Subcutaneous abdominal adipose tissue (tissue), 5 donors: Measurements from ENCODE around the gene HSDL1.

Experiments
- H3K27ac ChIP-seq: one replicate; pipeline ENCODE4 v1.7.0; 2013; ENCODE audit warnings: low read depth, mild to moderate bottlenecking, inconsistent platforms, low read length, moderate library complexity
- H3K27me3 ChIP-seq, 5 donors: one replicate each; pipeline ENCODE4 v1.7.0; 2013; ENCODE audit warnings: low read length in 5 of 5, inconsistent platforms in 1 of 5; ENCODE audit not compliant: control insufficient read depth in 5 of 5, insufficient read depth in 4 of 5
- H3K36me3 ChIP-seq, 5 donors: one replicate each; pipeline ENCODE4 v1.7.0; 2013; ENCODE audit warnings: low read length in 5 of 5; ENCODE audit not compliant: control insufficient read depth in 5 of 5, insufficient read depth in 5 of 5
- H3K4me1 ChIP-seq, 5 donors: one replicate each; pipeline ENCODE4 v1.7.0; 2013; ENCODE audit warnings: low read length in 5 of 5, mild to moderate bottlenecking in 3 of 5, moderate library complexity in 1 of 5; ENCODE audit not compliant: control insufficient read depth in 5 of 5, insufficient read depth in 5 of 5
- H3K4me3 ChIP-seq, 5 donors: one replicate each; pipeline ENCODE4 v1.7.0; 2013; ENCODE audit warnings: low read length in 5 of 5, low read depth in 1 of 5
- H3K9ac ChIP-seq, 5 donors: one replicate each; pipeline ENCODE4 v1.7.0; 2013; ENCODE audit warnings: low read length in 5 of 5, mild to moderate bottlenecking in 4 of 5, moderate library complexity in 3 of 5
- H3K9me3 ChIP-seq, 5 donors: one replicate each; pipeline ENCODE4 v1.7.0; 2013; ENCODE audit warnings: low read length in 5 of 5; ENCODE audit not compliant: control insufficient read depth in 5 of 5
- donor health status: healthy.
- donor health status: healthy.
- donor health status: healthy.
- donor health status: healthy.
- donor health status: healthy.

HSDL1 gene

DNA sequence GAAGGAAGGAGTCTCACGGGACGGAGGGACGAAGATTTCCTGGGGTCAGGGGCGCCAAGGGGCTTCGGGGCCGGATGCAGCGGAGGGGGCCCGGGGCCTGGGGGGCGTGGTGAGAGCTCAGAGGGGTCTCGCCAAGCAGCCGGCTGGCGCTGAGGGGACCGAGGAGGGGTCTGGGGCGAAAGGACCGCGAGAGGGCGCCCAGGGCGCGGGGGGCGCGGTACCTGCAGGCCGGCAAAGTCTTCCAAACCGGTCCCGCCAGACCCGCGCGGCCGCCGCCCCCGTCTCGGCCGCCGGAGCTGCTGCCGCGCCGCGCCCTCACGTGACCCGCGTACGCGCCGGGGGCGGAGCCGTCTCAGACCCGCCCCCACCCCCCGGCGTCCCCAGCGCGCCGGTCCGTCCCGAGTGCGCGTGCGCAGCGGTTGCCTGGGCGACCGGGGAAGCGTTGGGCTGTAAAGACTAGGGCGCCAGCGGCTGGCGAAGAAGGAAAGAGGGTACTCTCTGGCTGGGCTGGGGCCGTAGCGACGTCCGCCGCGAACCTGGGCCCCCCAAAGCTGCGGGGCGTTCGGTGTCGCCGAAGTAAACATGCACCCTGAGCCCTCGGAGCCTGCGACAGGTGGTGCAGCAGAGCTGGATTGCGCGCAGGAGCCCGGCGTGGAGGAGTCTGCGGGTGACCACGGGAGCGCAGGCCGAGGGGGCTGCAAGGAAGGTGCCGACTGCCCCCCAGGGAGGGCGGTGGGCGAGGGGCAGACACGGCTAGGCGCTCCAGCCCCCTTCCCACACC, at the start of gene HSDL1, which contains the start of gene DNAAF1:
Gene HSDL1, minus strand, starts transcription at position 319 of the 781 bp plus-strand sequence. CDS start 13,856 bp downstream, outside the sequence.
Gene DNAAF1, plus strand, starts transcription at position 450 of the 781 bp plus-strand sequence. Its CDS starts 133 bp downstream, at position 583.
- Histone ChIP-seq H3K4me1 (peaks cover 2 to 18% (median 16%) of the 10 kb centered on the region in 5 donors), H3K36me3 (no peaks in the 10 kb centered on the region), H3K27me3 (no peaks in the 10 kb centered on the region), H3K4me3 (peak within 1 kb of the TSS; percentile 66 to 92 (median 77)), H3K9ac (peak within 1 kb of the TSS; percentile 4 to 84 (median 62)), H3K9me3 (no peaks in the 10 kb centered on the region), H3K27ac (peak within 1 kb of the TSS; percentile 24)

DNA sequence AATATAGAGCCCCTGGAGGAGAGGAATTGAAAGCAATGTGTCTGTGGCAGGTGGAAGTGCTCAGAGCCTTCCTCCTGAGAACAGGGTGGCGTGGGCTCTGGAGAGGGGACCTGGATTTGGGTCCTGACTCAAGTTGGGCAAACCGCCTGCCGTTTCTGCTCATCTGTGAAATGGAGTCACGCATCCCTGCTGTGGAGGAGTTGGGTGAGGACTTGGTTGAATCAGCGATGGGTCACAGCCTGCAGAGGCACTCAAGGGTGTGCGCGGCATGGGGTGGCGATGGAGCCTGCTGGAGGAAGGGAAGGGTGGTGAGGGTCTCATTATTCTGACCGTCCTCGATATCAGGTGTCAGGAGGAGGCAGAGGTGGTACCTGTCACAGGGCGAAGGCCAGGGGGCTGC, 49.0 kb upstream of the HSDL1 start:
- peaks cover 0 to 17% (median 4%) of the 10 kb centered on the region in 5 donors for H3K27me3 ChIP-seq
- H3K4me3 ChIP-seq = peak overlapping the region in 1 of 5 donors; percentile 50
- no peaks in the 10 kb centered on the region for H3K9me3 ChIP-seq
- peaks cover 0 to 20% (median 0%) of the 10 kb centered on the region in 5 donors for H3K4me1 ChIP-seq
- no peaks in the 10 kb centered on the region for H3K36me3 ChIP-seq
- no peak overlapping the region for H3K27ac ChIP-seq
- H3K9ac ChIP-seq = no peak overlapping the region

DNA sequence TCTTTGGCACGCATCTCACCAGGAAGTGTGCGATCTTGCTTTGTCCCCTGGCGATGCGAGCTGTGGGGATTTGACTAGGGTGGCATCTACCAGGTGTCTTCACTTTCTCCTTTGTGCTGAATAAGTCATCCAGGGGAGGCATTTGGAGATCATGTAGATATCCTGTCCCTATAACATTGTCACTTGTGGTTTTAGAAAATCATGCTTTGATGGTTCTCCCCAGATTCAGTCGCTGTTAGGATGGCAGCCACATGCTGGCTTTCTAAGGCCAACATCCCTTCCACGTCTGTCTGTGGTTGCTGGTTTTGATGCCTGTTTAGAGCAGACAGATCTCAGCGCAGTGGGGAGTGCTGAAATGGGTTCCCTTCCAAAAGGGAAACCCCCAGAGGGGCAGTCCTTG, 48.5 kb upstream of the HSDL1 start:
- Histone ChIP-seq H3K9me3 (no peaks in the 10 kb centered on the region), H3K27me3 (peaks cover 0 to 17% (median 4%) of the 10 kb centered on the region in 5 donors), H3K27ac (no peak overlapping the region), H3K4me1 (peaks cover 0 to 15% (median 0%) of the 10 kb centered on the region in 5 donors), H3K9ac (no peak overlapping the region), H3K36me3 (no peaks in the 10 kb centered on the region), H3K4me3 (no peak overlapping the region)

DNA sequence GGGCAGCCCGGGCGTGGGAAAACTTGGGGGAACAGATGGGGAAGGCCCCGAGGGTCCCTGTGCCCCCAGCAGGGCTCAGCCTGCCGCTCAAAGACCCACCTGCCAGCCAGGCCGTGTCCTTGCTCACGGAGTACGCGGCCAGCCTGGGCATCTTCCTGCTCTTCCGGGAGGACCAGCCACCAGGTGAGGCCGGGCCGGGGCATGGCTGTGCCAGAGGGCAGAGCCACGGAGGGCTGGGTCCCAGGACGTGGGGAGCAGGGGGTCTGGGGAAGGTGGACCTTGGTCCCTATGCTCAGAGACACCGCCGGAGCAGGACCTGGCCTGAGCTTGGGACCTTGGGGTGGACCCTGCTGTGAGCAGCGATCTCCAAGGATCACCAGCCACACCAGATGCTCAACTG, 46.5 kb upstream of the HSDL1 start:
- Histone ChIP-seq H3K9ac (no peak overlapping the region), H3K27me3 (peaks cover 0 to 17% (median 4%) of the 10 kb centered on the region in 5 donors), H3K27ac (no peak overlapping the region), H3K4me3 (no peak overlapping the region), H3K36me3 (no peaks in the 10 kb centered on the region), H3K4me1 (peaks cover 0 to 17% (median under 1%) of the 10 kb centered on the region in 5 donors), H3K9me3 (no peaks in the 10 kb centered on the region)

DNA sequence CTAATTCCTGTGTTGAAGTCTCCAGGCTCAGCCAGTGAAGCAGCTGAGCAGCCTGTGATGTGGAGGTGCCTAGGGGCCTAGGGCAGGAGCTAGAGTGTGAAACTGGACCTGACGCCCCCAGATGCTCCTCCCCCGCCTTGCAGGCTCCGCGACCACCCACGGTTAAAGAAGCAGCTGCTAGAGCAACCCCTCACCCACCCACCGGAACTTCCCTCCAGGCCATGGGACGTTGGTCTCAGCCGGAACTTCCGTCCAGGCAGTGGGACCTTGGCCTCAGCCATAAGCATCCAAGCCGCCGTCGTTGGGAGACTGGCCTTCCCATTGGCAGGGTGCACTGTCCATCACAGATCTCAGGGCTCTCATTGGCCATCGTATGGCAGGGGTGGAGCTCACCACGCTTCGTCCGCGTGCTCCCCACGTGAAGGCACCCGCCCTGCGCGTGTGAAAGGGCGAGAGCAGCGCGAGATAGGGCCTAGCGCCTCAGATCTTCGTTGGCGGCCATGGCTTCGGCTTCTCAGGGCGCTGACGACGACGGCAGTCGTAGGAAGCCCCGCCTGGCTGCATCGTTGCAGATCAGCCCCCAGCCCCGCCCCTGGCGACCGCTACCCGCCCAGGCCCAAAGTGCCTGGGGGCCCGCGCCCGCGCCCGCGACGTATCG, 45.9 kb upstream of the HSDL1 start, which contains the start of gene ADAD2:
Gene ADAD2, plus strand, starts transcription at position 427 of the 658 bp plus-strand sequence. Its CDS starts 74 bp downstream, at position 501.
- Histone ChIP-seq H3K36me3 (no peaks in the 10 kb centered on the region), H3K4me1 (peaks cover 2 to 23% (median 7%) of the 10 kb centered on the region in 5 donors), H3K9me3 (no peaks in the 10 kb centered on the region), H3K9ac (no peak within 1 kb of the TSS), H3K27ac (no peak within 1 kb of the TSS), H3K27me3 (peaks cover 0 to 12% (median 4%) of the 10 kb centered on the region in 5 donors), H3K4me3 (no peak within 1 kb of the TSS)

DNA sequence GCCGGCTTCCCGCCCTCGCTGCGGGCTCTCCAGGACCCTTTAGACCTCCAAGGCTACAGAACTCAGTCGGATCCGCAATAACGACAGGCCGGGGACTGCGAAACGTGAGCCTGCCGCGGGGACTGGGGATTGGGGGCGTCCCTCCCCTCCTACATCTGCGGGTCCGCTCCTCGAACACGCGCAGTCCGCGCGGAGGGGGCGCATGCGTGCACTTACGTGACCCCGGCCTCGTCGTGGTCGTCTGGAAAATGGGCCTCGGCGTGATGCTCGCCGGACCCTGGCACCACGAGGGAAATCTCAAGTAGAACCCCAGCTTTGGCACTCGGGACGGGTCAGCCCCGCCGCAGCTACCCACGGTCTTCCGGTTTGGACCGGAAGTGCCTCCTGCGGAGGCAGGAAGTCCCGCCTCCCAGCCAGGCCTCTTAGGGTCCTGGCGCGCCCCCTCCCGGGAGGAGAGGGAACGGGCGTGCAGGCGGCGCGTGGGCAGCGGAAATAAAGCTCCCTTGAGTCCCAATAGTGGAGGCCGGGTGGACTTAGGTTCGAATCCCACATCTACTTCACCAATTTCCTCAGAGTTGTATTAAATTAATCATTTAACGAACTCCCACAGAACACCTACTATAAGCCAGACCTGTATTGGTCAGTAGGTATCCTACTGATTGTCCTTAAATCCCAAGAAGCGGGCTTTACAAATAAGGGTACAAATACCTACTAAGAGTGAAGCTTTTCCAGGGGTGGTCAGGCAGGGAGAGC, 41.9 kb upstream of the HSDL1 start, which contains the start of gene TAF1C:
Gene TAF1C, minus strand, starts transcription at position 373 of the 753 bp plus-strand sequence. CDS start 2,069 bp downstream, outside the sequence.
- peaks cover 2 to 40% (median 16%) of the 10 kb centered on the region in 5 donors for H3K4me1 ChIP-seq
- no peak within 1 kb of the TSS for H3K27ac ChIP-seq
- H3K4me3 ChIP-seq = peak within 1 kb of the TSS; percentile 79 to 99 (median 92)
- H3K9ac ChIP-seq = peak within 1 kb of the TSS; percentile 63 to 99 (median 94)
- no peaks in the 10 kb centered on the region for H3K27me3 ChIP-seq
- no peaks in the 10 kb centered on the region for H3K9me3 ChIP-seq
- H3K36me3 ChIP-seq = peaks cover 0 to 33% (median 22%) of the 10 kb centered on the region in 5 donors

DNA sequence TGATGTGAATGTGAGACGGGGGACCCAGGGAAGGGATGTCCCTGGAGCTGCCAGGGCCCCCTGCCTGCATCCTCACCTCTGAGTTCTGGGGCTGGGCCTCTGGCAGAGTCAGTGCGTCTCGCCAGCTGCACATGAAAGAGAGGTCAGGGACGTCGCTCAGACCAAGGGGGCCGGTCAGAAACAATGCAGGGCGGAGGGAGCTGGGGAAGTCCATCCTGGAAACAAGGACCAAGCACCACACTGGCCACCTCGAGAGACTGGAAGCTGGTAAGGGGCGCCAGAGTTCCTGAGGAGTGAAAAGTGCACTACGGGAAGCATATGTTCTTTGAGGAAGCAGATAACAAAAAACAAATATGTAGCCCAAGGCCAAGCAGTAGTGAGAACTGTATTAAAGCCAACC, 39.8 kb upstream of the HSDL1 start:
- no peaks in the 10 kb centered on the region for H3K27me3 ChIP-seq
- H3K4me3 ChIP-seq = peak overlapping the region in 1 of 5 donors; percentile 46
- H3K27ac ChIP-seq = no peak overlapping the region
- peak overlapping the region in 2 of 5 donors; percentile 8 to 45 for H3K9ac ChIP-seq
- H3K4me1 ChIP-seq = peaks cover 2 to 40% (median 16%) of the 10 kb centered on the region in 5 donors
- H3K36me3 ChIP-seq = peaks cover 0 to 54% (median 42%) of the 10 kb centered on the region in 5 donors
- no peaks in the 10 kb centered on the region for H3K9me3 ChIP-seq

DNA sequence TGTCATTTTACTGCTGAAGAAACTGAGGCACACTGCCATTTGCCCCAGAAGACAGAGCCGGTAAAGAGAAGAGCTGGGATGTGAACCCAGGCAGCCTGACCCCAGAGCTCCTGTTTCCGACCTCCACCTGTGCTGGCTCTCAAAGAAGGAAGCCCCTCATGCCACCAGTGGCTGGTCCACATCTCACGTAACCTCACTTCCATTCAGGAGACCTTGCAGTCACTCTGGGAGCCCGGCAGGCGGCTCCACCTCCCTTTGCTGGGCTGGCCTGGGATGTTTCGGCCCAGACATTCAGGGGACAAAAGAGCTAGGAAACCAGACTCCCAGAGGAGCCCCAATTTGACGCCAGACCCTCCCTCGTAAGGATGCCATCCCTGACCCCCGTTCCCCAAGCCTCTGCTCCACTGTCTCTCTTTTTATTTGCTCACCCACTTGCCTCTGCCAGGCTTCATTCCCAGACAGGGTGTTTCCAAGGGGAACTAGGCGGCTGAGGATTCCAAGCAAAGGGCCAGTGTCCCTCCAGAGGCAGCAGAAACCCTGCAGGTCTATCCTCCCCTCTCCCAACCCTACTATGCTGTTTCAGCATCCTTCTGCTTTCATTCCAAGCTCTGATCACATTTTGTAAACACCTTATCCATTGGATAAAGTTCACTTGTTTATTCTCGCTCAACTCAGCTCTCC, 39.1 kb upstream of the HSDL1 start:
- Histone ChIP-seq H3K9me3 (no peaks in the 10 kb centered on the region), H3K27me3 (no peaks in the 10 kb centered on the region), H3K36me3 (peaks cover 0 to 61% (median 50%) of the 10 kb centered on the region in 5 donors), H3K9ac (peak overlapping the region in 1 of 5 donors; percentile 48), H3K27ac (no peak overlapping the region), H3K4me3 (no peak overlapping the region), H3K4me1 (peaks cover 2 to 40% (median 16%) of the 10 kb centered on the region in 5 donors)

DNA sequence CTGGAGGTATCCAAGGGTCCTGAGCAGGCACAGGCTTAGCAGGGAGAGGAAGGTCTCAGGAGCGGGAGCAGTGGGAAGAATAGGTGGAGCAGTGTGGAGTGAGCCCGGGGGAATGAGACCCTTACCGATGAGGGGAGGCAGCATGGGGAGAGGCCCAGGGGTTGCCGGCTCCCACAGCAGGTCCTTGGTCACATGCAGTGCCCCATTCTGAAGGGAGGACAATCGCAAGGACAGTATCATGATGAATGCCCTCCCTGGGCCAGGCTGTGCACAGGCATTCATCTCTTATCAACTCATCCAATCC, 38.5 kb upstream of the HSDL1 start:
- H3K4me3 ChIP-seq = no peak overlapping the region
- no peaks in the 10 kb centered on the region for H3K27me3 ChIP-seq
- H3K27ac ChIP-seq = no peak overlapping the region
- H3K4me1 ChIP-seq = peaks cover 2 to 40% (median 16%) of the 10 kb centered on the region in 5 donors
- peak overlapping the region in 1 of 5 donors; percentile 48 for H3K9ac ChIP-seq
- peaks cover 0 to 67% (median 54%) of the 10 kb centered on the region in 5 donors for H3K36me3 ChIP-seq
- no peaks in the 10 kb centered on the region for H3K9me3 ChIP-seq
